ENCODE measurements around the gene ASCC3. TPM values are rescaled to one million over a fixed set of nuclear protein-coding genes. Genes with fewer than 3 reads are reported as not detected.

ASCC3 gene
- total RNA-seq, 1 experiment from 2014 or later = 45.6 TPM

GRCh38 chr6:100664274-100665040, 216.7 kb downstream of the ASCC3 start:
- Mint-ChIP-seq H3K4me1 (ENCODE audit: low read depth, unreplicated experiment) (peaks cover 34% of the 10 kb centered on the region), H3K36me3 (ENCODE audit: insufficient read depth, unreplicated experiment) (no peaks in the 10 kb centered on the region), H3K4me3 (ENCODE audit: low read depth, unreplicated experiment) (no peak overlapping the region), H3K27ac (ENCODE audit: unreplicated experiment) (peak overlapping the region; percentile 94), H3K27me3 (ENCODE audit: unreplicated experiment) (no peaks in the 10 kb centered on the region), H3K9me3 (ENCODE audit: low read depth, unreplicated experiment) (no peaks in the 10 kb centered on the region)
- CTCF ChIA-PET = interaction anchor here (1.1 to 2.0 kb wide), 5 partner anchors 56 to 796 kb away, joined by 3 to 9 read pairs (median 5); no protein-coding TSS in a partner anchor
- DNase-seq = peak; percentile 11
- no TSS peak for BruUV-seq (replicated peaks)
- TF ChIP-seq CTCF (IDR thresholded peaks at IDR 0.05; ENCODE audit: unreplicated experiment) = no peak
- intact Hi-C loops (cut with micrococcal nuclease; ENCODE audit: unreplicated experiment) = loop anchor here (2.0 to 10.0 kb wide), 3 partner anchors 548 to 800 kb away; no protein-coding TSS in a partner anchor

GRCh38 chr6:100663219-100663863, 217.8 kb downstream of the ASCC3 start:
- TF ChIP-seq CTCF (IDR thresholded peaks at IDR 0.05; ENCODE audit: unreplicated experiment) = no peak
- CTCF ChIA-PET = interaction anchor here (0.9 to 2.0 kb wide), 7 partner anchors 57 to 795 kb away, joined by 3 to 9 read pairs (median 5); no protein-coding TSS in a partner anchor
- H3K4me3 Mint-ChIP-seq (ENCODE audit: low read depth, unreplicated experiment) = peak overlapping the region; percentile 36

GRCh38 chr6:100662264-100662663, 218.9 kb downstream of the ASCC3 start:
- CTCF ChIA-PET = interaction anchor here (1.4 kb wide), 1 partner anchor 555 kb away, joined by 9 read pairs; no protein-coding TSS in a partner anchor
- no TSS peak for BruUV-seq (replicated peaks)
- Mint-ChIP-seq H3K27ac (ENCODE audit: unreplicated experiment) (peak overlapping the region; percentile 67), H3K36me3 (ENCODE audit: insufficient read depth, unreplicated experiment) (no peaks in the 10 kb centered on the region), H3K4me3 (ENCODE audit: low read depth, unreplicated experiment) (no peak overlapping the region), H3K9me3 (ENCODE audit: low read depth, unreplicated experiment) (no peaks in the 10 kb centered on the region), H3K27me3 (ENCODE audit: unreplicated experiment) (no peaks in the 10 kb centered on the region), H3K4me1 (ENCODE audit: low read depth, unreplicated experiment) (peaks cover 25% of the 10 kb centered on the region)
- intact Hi-C loops (cut with micrococcal nuclease; ENCODE audit: unreplicated experiment) = loop anchor here (5.0 to 10.0 kb wide), 2 partner anchors 660 to 797 kb away; no protein-coding TSS in a partner anchor
- no peak for DNase-seq
- TF ChIP-seq CTCF (IDR thresholded peaks at IDR 0.05; ENCODE audit: unreplicated experiment) = no peak

More at GRCh38 chr6:100663219-100663863, 217.8 kb downstream of the ASCC3 start:
- H3K4me1 Mint-ChIP-seq (ENCODE audit: low read depth, unreplicated experiment) = peaks cover 34% of the 10 kb centered on the region
- no TSS peak for BruUV-seq (replicated peaks)
- no peaks in the 10 kb centered on the region for H3K9me3 Mint-ChIP-seq (ENCODE audit: low read depth, unreplicated experiment)
- intact Hi-C loops (cut with micrococcal nuclease; ENCODE audit: unreplicated experiment) = loop anchor here (5.0 to 10.0 kb wide), 2 partner anchors 661 to 799 kb away; no protein-coding TSS in a partner anchor
- no peaks in the 10 kb centered on the region for H3K27me3 Mint-ChIP-seq (ENCODE audit: unreplicated experiment)
- H3K27ac Mint-ChIP-seq (ENCODE audit: unreplicated experiment) = peak overlapping the region; percentile 94
- DNase-seq = peak; percentile 13
- H3K36me3 Mint-ChIP-seq (ENCODE audit: insufficient read depth, unreplicated experiment) = no peaks in the 10 kb centered on the region

GRCh38 chr6:100658486-100658885, 222.6 kb downstream of the ASCC3 start:
- intact Hi-C loops (cut with micrococcal nuclease; ENCODE audit: unreplicated experiment) = loop anchor here (5.0 to 10.0 kb wide), 3 partner anchors 154 to 331 kb away; no protein-coding TSS in a partner anchor
- H3K4me3 Mint-ChIP-seq (ENCODE audit: low read depth, unreplicated experiment) = no peak overlapping the region

More at GRCh38 chr6:100658486-100658885, 222.6 kb downstream of the ASCC3 start:
- no peak for TF ChIP-seq CTCF (IDR thresholded peaks at IDR 0.05; ENCODE audit: unreplicated experiment)
- H3K27me3 Mint-ChIP-seq (ENCODE audit: unreplicated experiment) = no peaks in the 10 kb centered on the region
- H3K27ac Mint-ChIP-seq (ENCODE audit: unreplicated experiment) = no peak overlapping the region
- H3K9me3 Mint-ChIP-seq (ENCODE audit: low read depth, unreplicated experiment) = no peaks in the 10 kb centered on the region
- H3K4me1 Mint-ChIP-seq (ENCODE audit: low read depth, unreplicated experiment) = peaks cover 18% of the 10 kb centered on the region
- BruUV-seq (replicated peaks) = no TSS peak
- H3K36me3 Mint-ChIP-seq (ENCODE audit: insufficient read depth, unreplicated experiment) = no peaks in the 10 kb centered on the region
- DNase-seq = no peak
- CTCF ChIA-PET = no interaction called here
